Measurements from ENCODE around the gene NLRP10. TPM values are rescaled to one million over a fixed set of nuclear protein-coding genes. Genes with fewer than 3 reads are reported as not detected.

Gene NLRP10
- total and polyA plus RNA-seq, 2 donors (not counting 3 experiments of a cell fraction or from before 2014, with no cell fraction given), result not detected

- Histone ChIP-seq H3K27ac (ENCODE audit: insufficient read depth, low read depth, low read length) (no peak overlapping the region), H4K20me1 (replicated peaks; ENCODE audit: control insufficient read depth, extremely low read depth, insufficient read depth, low read length) (no peaks in the 10 kb centered on the region), H3K9me1 (replicated peaks; ENCODE audit: control insufficient read depth, extremely low read depth, insufficient read depth, low read length) (no peaks in the 10 kb centered on the region), H3K36me3 (ENCODE audit: control insufficient read depth in 2 of 2, extremely low read depth in 1 of 2, insufficient read depth in 2 of 2, low read length in 2 of 2) (no peaks in the 10 kb centered on the region), H3K4me1 (ENCODE audit: control insufficient read depth, extremely low read depth, insufficient read depth, low read length) (no peaks in the 10 kb centered on the region), H3K9me3 (replicated peaks; ENCODE audit: control insufficient read depth, insufficient read depth, low read length) (no peaks in the 10 kb centered on the region), H3K79me2 (ENCODE audit: control insufficient read depth, insufficient read depth, low read length) (no peaks in the 10 kb centered on the region), H2AFZ (ENCODE audit: low read depth, low read length) (no peak overlapping the region), H3K27me3 (ENCODE audit: control insufficient read depth in 2 of 2, insufficient read depth in 2 of 2, low read length in 2 of 2) (peaks cover 17 to 22% of the 10 kb centered on the region in 2 experiments), H3K4me3 (replicated peaks in 1 of 3; ENCODE audit: insufficient read depth in 1 of 3, low read depth in 1 of 3, low read length in 3 of 3) (no peak overlapping the region), H3K4me2 (ENCODE audit: insufficient read depth, low read length) (no peak overlapping the region), H3K9ac (replicated peaks; ENCODE audit: extremely low read depth, insufficient read depth, low read length) (no peak overlapping the region)
- no peak for DNase-seq (ENCODE audit: low read depth, low spot score)
- CTCF ChIA-PET, result interaction anchor here (1.1 to 11.1 kb wide), 2 partner anchors 21 to 83 kb away, joined by 3 to 822 read pairs; no protein-coding TSS in a partner anchor
- no TSS peak for BruUV-seq (replicated peaks)
- dilution Hi-C loops (cut with MboI; ENCODE audit: extremely low pct_ligation_motif_present, low sequenced_read_pairs), result no loop called here
- POLR2A ChIA-PET, result no interaction called here
- TF ChIP-seq FOS (IDR thresholded peaks at IDR 0.05; ENCODE audit: borderline replicate concordance, insufficient read depth, low read length), result no peak
- intact Hi-C loops (cut with micrococcal nuclease), result no loop called here
- FAIRE-seq, result no peak
These were observed 46.8 kb upstream of the NLRP10 start for GRCh38 chr11:8011981-8012444.

GRCh38 chr11:8011371-8011770, 46.1 kb upstream of the NLRP10 start:
- FAIRE-seq (no peak), DNase-seq (ENCODE audit: low read depth, low spot score) (no peak)
- Histone ChIP-seq H3K9me1 (replicated peaks; ENCODE audit: control insufficient read depth, extremely low read depth, insufficient read depth, low read length) (no peaks in the 10 kb centered on the region), H3K4me1 (ENCODE audit: control insufficient read depth, extremely low read depth, insufficient read depth, low read length) (no peaks in the 10 kb centered on the region), H3K27ac (ENCODE audit: insufficient read depth, low read depth, low read length) (no peak overlapping the region), H3K4me3 (replicated peaks in 1 of 3; ENCODE audit: insufficient read depth in 1 of 3, low read depth in 1 of 3, low read length in 3 of 3) (no peak overlapping the region), H3K36me3 (ENCODE audit: control insufficient read depth in 2 of 2, extremely low read depth in 1 of 2, insufficient read depth in 2 of 2, low read length in 2 of 2) (no peaks in the 10 kb centered on the region), H3K9ac (replicated peaks; ENCODE audit: extremely low read depth, insufficient read depth, low read length) (no peak overlapping the region), H3K79me2 (ENCODE audit: control insufficient read depth, insufficient read depth, low read length) (no peaks in the 10 kb centered on the region), H3K9me3 (replicated peaks; ENCODE audit: control insufficient read depth, insufficient read depth, low read length) (no peaks in the 10 kb centered on the region), H2AFZ (ENCODE audit: low read depth, low read length) (no peak overlapping the region), H3K4me2 (ENCODE audit: insufficient read depth, low read length) (no peak overlapping the region), H4K20me1 (replicated peaks; ENCODE audit: control insufficient read depth, extremely low read depth, insufficient read depth, low read length) (no peaks in the 10 kb centered on the region), H3K27me3 (ENCODE audit: control insufficient read depth in 2 of 2, insufficient read depth in 2 of 2, low read length in 2 of 2) (peaks cover 16 to 20% of the 10 kb centered on the region in 2 experiments)
- no TSS peak for BruUV-seq (replicated peaks)
- dilution Hi-C loops (cut with MboI; ENCODE audit: extremely low pct_ligation_motif_present, low sequenced_read_pairs), result no loop called here
- ChIA-PET CTCF (interaction anchor here (0.7 to 11.1 kb wide), 3 partner anchors 10 to 84 kb away, joined by 4 to 822 read pairs (median 7); no protein-coding TSS in a partner anchor), POLR2A (no interaction called here)
- TF ChIP-seq CTCF (IDR thresholded peaks at IDR 0.05; ENCODE audit: extremely low read depth in 1 of 2, insufficient read depth in 1 of 2, low read depth in 1 of 2, low read length in 2 of 2), result no peak
- intact Hi-C loops (cut with micrococcal nuclease), result no loop called here

Data from endothelial cell of umbilical vein (primary cell).